NT2/D1 (cell line): Measurements from ENCODE around the gene SPEM1.
A peak's percentile ranks its signal among the peaks of the same experiment; 100 is the strongest.

Experiments used
- DNase-seq: peaks from one replicate; pipeline ENCODE4 v3.0.0-alpha.2; 2011; ENCODE audit warnings: low read depth, low spot score
- H3K27me3 ChIP-seq: 2 replicates; pipeline ENCODE4 v1.6.0; 2011; ENCODE audit warnings: mild to moderate bottlenecking; ENCODE audit not compliant: insufficient read length, insufficient read depth
- H3K36me3 ChIP-seq: 2 replicates; pipeline ENCODE4 v1.6.1; 2011; ENCODE audit warnings: mild to moderate bottlenecking, low read length, mixed read lengths; ENCODE audit not compliant: insufficient read depth, insufficient read length
- H3K4me1 ChIP-seq: 2 replicates; pipeline ENCODE4 v1.5.1; 2011; ENCODE audit not compliant: insufficient read depth, insufficient read length
- H3K4me3 ChIP-seq: 2 replicates; pipeline ENCODE4 v1.5.1; 2011; ENCODE audit warnings: low read depth; ENCODE audit not compliant: insufficient read length
- H3K9ac ChIP-seq: 2 replicates; pipeline ENCODE4 v1.6.0; 2011; ENCODE audit warnings: low read depth; ENCODE audit not compliant: insufficient read length
- H3K9me3 ChIP-seq: 2 replicates; pipeline ENCODE4 v1.5.1; 2011; ENCODE audit warnings: mild to moderate bottlenecking, low read length; ENCODE audit not compliant: insufficient read depth
- SUZ12 ChIP-seq: IDR thresholded peaks from 2 replicates; pipeline ENCODE4 v1.6.1; 2011; ENCODE audit not compliant: insufficient read length, insufficient read depth; ENCODE audit errors: extremely low read depth
- YY1 ChIP-seq: IDR thresholded peaks from 2 replicates; pipeline ENCODE4 v1.6.1; 2011; ENCODE audit not compliant: insufficient read length, insufficient read depth
- ZNF274 ChIP-seq: IDR thresholded peaks from 2 replicates; pipeline ENCODE4 v1.6.1; 2011; ENCODE audit warnings: mild to moderate bottlenecking, low read depth, low read length

SPEM1 gene

DNA sequence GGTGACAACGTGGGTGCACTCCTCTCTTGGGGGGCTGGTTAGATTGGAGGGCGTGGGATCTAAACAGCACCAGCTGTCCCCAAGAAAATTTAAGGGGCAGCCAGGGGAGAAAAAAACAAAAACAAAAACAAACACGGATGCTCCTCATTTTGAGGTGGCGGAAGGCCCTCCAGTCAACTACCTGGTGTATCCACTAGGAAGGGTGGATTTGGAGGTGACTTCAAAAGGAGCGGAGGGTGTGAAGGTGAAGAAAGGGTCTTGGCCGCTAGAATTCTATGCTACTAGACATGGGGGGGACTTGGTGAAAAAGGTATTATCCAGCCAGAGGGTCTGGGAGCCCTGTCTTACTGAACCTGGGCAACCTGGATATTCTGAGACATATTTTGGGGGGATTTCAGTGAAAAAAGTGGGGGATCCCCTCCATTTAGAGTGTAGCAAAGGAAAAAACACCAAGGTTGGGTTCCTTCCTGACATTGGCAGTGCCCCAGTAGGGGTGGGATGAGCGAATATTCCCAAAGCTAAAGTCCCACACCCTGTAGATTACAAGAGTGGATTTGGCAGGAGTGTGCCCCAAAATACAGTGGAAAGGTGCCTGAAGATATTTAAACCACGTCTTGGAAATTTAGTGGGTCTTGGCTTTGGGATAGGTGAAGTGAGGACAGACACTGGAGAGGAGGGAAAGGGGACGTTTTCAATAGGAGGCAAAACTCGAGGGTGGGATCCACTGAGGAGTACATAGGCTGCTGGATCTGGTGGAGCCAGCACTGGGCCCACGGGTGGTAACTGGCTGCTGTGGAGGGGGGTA, 18.7 kb downstream of the SPEM1 start:
- H3K36me3 ChIP-seq, result no peaks in the 10 kb centered on the region
- TF ChIP-seq YY1 (no peak), SUZ12 (no peak), ZNF274 (no peak)
- H3K9ac ChIP-seq, result peak overlapping the region; percentile 93
- peak overlapping the region; percentile 37 for H3K4me3 ChIP-seq
- H3K27me3 ChIP-seq, result peaks cover 52% of the 10 kb centered on the region
- no peaks in the 10 kb centered on the region for H3K9me3 ChIP-seq
- peaks cover 9% of the 10 kb centered on the region for H3K4me1 ChIP-seq
- DNase-seq, result no peak

- H3K9me3 ChIP-seq, result no peaks in the 10 kb centered on the region
- no peak for TF ChIP-seq ZNF274
- no peak for TF ChIP-seq YY1
- TF ChIP-seq SUZ12, result no peak
- no peaks in the 10 kb centered on the region for H3K36me3 ChIP-seq
- H3K4me3 ChIP-seq, result peak within 1 kb of the TSS; percentile 81
- H3K4me1 ChIP-seq, result peaks cover 9% of the 10 kb centered on the region
- DNase-seq, result no peak
- H3K9ac ChIP-seq, result peak within 1 kb of the TSS; percentile 93
- H3K27me3 ChIP-seq, result peaks cover 60% of the 10 kb centered on the region
Measured at GRCh38 chr17:7439462-7440112, 19.5 kb downstream of the SPEM1 start, which contains the start of gene FGF11. FGF11 (plus strand) TSS chr17:7439512; CDS start chr17:7439621, 109 bp downstream.

- DNase-seq, result no peak
- H3K9ac ChIP-seq, result peak overlapping the region; percentile 93
- H3K4me1 ChIP-seq, result peaks cover 9% of the 10 kb centered on the region
- TF ChIP-seq ZNF274 (no peak), SUZ12 (no peak), YY1 (no peak)
- H3K9me3 ChIP-seq, result no peaks in the 10 kb centered on the region
- no peaks in the 10 kb centered on the region for H3K36me3 ChIP-seq
- H3K27me3 ChIP-seq, result peaks cover 60% of the 10 kb centered on the region
- H3K4me3 ChIP-seq, result peak overlapping the region; percentile 81
Measured at GRCh38 chr17:7440113-7440833, 20.1 kb downstream of the SPEM1 start.

DNA sequence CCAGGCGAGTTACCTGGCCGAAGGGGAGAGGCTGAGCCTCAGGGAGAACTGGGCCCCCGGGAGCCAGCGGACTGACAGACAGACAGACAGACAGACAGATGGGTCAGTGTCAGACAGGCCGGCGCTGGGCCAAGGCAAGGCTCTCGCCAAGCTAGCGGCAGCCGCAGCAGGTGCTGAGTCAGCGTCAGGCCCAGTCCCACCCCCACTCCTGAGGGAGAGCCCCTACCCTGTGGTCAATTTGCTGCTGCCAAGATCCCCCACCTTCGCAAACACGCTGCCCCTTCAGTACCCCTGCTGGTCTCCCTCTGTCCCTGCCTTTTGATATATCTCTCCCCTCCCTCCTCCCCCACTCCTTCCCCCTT, 20.7 kb downstream of the SPEM1 start:
- peak overlapping the region; percentile 81 for H3K4me3 ChIP-seq
- H3K36me3 ChIP-seq, result no peaks in the 10 kb centered on the region
- DNase-seq, result no peak
- TF ChIP-seq YY1, result no peak
- TF ChIP-seq ZNF274, result no peak
- TF ChIP-seq SUZ12, result no peak
- H3K27me3 ChIP-seq, result peaks cover 60% of the 10 kb centered on the region
- peak overlapping the region; percentile 93 for H3K9ac ChIP-seq
- peaks cover 9% of the 10 kb centered on the region for H3K4me1 ChIP-seq
- no peaks in the 10 kb centered on the region for H3K9me3 ChIP-seq

GRCh38 chr17:7441266-7441665, 21.1 kb downstream of the SPEM1 start:
- Histone ChIP-seq H3K9ac (peak overlapping the region; percentile 93), H3K36me3 (no peaks in the 10 kb centered on the region), H3K9me3 (no peaks in the 10 kb centered on the region), H3K27me3 (peaks cover 58% of the 10 kb centered on the region), H3K4me1 (peaks cover 9% of the 10 kb centered on the region), H3K4me3 (no peak overlapping the region)
- no peak for TF ChIP-seq YY1
- TF ChIP-seq SUZ12, result no peak
- TF ChIP-seq ZNF274, result no peak
- no peak for DNase-seq

DNA sequence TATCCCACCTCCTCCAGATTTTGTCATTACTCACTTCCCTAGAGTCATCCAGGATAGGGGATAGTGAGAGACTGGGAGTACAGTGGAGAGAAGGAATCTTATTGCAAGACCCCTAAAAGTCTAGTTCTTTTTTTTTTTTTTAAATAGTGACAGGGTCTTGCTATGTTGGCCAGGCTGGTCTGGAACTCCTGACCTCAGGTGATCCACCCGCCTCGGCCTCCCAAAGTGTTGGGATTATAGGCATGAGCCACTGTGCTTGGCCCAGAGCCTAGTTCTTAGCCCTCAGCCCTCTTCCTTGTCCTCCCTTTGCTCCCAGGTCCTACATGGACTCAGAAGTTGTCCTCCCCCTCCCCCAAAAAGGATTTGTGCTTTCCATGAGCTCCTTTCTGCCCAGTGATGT, 22.0 kb downstream of the SPEM1 start:
- Histone ChIP-seq H3K27me3 (peaks cover 54% of the 10 kb centered on the region), H3K36me3 (no peaks in the 10 kb centered on the region), H3K9me3 (no peaks in the 10 kb centered on the region), H3K9ac (no peak overlapping the region), H3K4me1 (peaks cover 11% of the 10 kb centered on the region), H3K4me3 (no peak overlapping the region)
- TF ChIP-seq SUZ12 (no peak), YY1 (no peak), ZNF274 (no peak)
- DNase-seq, result no peak
